ENCODE results near the gene USPL1. TPM values are rescaled to one million over a fixed set of nuclear protein-coding genes. Genes with fewer than 3 reads are reported as not detected.

USPL1 gene
- total and polyA plus RNA-seq, 8 donors = 5.5 to 33.9 (median 9.6) TPM

DNA sequence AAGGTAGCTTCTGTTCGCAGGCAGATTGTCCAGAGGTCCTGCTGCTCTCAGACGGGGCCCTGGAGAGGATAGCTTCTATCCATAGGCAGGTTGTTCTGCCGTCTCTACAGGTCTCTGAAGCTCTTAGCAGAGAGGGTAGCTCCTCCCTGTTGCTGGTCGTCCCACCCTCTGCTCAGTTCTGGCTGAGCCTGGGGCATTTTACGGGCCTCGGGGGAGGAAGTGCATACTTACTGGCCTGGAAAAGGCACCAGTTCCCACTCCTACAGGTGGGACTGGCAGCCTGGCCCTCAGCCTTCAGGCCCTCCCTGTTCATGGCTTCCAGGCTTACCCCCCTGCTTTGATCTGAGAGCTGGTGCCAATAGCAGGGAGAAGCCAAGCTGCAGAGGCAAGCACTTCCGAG lies 42.3 kb downstream of the USPL1 start:
- peaks cover 5 to 34% (median 13%) of the 10 kb centered on the region in 4 donors for H3K4me1 ChIP-seq
- no peak overlapping the region for H3K4me3 ChIP-seq
- H3K9me3 ChIP-seq = no peaks in the 10 kb centered on the region
- H3K27ac ChIP-seq = peak overlapping the region in 1 of 5 donors; percentile 22
- intact Hi-C loops (cut with DNase I; ENCODE audit: low total_unique reads) = no loop called here
- 62 to 76% (median 66%) methylated on average over 6 to 7 of the region's 7 CpGs for WGBS, 5 donors
- H3K27me3 ChIP-seq = no peaks in the 10 kb centered on the region
- no peak for TF ChIP-seq POLR2A (IDR thresholded peaks at IDR 0.05)
- TF ChIP-seq, protein P1, sequence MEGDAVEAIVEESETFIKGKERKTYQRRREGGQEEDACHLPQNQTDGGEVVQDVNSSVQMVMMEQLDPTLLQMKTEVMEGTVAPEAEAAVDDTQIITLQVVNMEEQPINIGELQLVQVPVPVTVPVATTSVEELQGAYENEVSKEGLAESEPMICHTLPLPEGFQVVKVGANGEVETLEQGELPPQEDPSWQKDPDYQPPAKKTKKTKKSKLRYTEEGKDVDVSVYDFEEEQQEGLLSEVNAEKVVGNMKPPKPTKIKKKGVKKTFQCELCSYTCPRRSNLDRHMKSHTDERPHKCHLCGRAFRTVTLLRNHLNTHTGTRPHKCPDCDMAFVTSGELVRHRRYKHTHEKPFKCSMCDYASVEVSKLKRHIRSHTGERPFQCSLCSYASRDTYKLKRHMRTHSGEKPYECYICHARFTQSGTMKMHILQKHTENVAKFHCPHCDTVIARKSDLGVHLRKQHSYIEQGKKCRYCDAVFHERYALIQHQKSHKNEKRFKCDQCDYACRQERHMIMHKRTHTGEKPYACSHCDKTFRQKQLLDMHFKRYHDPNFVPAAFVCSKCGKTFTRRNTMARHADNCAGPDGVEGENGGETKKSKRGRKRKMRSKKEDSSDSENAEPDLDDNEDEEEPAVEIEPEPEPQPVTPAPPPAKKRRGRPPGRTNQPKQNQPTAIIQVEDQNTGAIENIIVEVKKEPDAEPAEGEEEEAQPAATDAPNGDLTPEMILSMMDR (IDR thresholded peaks at IDR 0.05) = no peak
- peaks cover 18 to 48% (median 39%) of the 10 kb centered on the region in 4 donors for H3K36me3 ChIP-seq
- DNase-seq = no peak

DNA sequence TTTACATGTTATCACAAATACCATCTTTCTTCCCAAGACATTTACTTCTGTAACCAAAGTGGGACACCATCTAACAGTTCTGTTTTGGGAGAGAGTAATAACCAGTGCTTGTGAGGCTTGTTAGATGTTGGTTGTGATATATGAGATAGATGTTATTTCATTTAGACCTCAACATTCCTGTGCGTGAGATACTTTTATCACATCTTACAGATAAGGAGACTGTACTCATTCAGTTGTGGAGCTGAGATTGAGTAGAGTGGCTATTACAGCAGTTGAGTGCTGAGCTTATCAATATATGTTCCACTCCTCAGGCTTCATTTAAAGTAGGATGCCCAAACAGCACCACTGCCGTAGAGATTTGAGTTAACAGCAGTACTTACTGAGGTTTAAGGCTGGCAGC lies 43.1 kb downstream of the USPL1 start:
- no peak for DNase-seq
- TF ChIP-seq POLR2AphosphoS5 (IDR thresholded peaks at IDR 0.05) = no peak
- no peak for TF ChIP-seq POLR2A (IDR thresholded peaks at IDR 0.05)
- TF ChIP-seq, protein P1 (IDR thresholded peaks at IDR 0.05) = no peak
- no peak for TF ChIP-seq EP300 (IDR thresholded peaks at IDR 0.05)
- Histone ChIP-seq H3K4me1 (peaks cover 5 to 34% (median 13%) of the 10 kb centered on the region in 4 donors), H3K9me3 (no peaks in the 10 kb centered on the region), H3K27me3 (no peaks in the 10 kb centered on the region), H3K4me3 (no peak overlapping the region), H3K27ac (no peak overlapping the region), H3K36me3 (peaks cover 18 to 40% (median 31%) of the 10 kb centered on the region in 4 donors)
- intact Hi-C loops (cut with DNase I; ENCODE audit: low total_unique reads) = no loop called here
- WGBS, 5 donors = 45 to 64% (median 57%) methylated on average over 2 of the region's 2 CpGs

DNA sequence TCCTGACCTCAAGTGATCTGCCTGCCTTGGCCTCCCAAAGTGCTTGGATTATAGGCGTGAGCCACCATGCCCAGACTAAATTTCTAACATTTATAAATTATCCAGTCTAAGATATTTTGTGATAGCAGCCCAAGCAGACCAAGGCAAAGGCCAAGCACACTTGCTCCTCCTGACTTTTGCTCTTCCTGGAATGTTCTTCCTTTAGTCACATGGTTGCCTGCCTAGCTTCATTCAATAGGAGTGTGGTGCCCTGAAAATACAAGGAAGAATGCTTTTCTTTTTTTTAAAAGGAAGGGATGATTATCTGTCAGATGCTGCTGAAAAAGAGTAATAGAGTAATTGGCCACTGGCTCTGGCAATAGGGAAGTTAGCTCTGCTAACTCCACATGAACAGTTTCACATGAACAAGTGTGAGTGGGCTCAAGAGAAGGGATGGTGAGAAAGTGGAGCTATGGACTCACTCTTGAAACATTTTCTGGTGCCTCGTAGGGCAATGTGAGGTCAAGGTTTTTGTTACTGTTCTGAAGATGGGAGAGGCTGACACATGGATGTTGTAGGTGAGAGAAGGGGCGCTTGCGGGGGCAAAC lies 47.1 kb downstream of the USPL1 start:
- 90 to 96% (median 92%) methylated on average over 4 of the region's 4 CpGs for WGBS, 5 donors
- intact Hi-C loops (cut with DNase I; ENCODE audit: low total_unique reads) = no loop called here

DNA sequence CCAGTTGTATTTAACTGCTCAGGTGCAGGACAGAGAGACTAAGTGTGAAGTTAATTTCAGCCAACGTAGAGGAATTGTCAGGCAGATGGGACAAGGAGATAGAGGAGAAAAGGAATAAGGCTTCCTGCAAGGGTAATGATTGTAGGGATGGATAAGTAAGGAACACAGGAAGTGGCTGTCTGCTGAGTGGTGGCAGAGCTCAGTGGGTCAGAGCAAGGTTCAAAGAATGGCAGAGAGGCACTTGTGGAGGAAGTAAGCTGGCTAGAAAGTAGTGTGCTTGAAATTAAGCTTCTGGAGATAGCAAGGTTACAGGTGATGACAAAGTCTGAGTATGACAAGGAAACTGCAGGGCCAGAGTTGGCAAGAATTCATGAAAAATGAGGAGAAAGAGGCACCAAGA lies 47.9 kb downstream of the USPL1 start:
- Histone ChIP-seq H3K9me3 (no peaks in the 10 kb centered on the region), H3K27ac (no peak overlapping the region), H3K36me3 (no peaks in the 10 kb centered on the region), H3K27me3 (no peaks in the 10 kb centered on the region), H3K4me1 (peaks cover 0 to 16% (median 7%) of the 10 kb centered on the region in 4 donors), H3K4me3 (no peak overlapping the region)
- TF ChIP-seq POLR2AphosphoS5 (IDR thresholded peaks at IDR 0.05) = no peak
- 63 to 88% (median 74%) methylated on average over 1 of the region's 1 CpG for WGBS, 5 donors
- DNase-seq = no peak
- intact Hi-C loops (cut with DNase I; ENCODE audit: low total_unique reads) = no loop called here

More for the DNA sequence above, 47.1 kb downstream of the USPL1 start:
- Histone ChIP-seq H3K9me3 (no peaks in the 10 kb centered on the region), H3K4me3 (no peak overlapping the region), H3K4me1 (peaks cover 5 to 24% (median 12%) of the 10 kb centered on the region in 4 donors), H3K27ac (no peak overlapping the region), H3K36me3 (peaks cover 0 to 4% (median 0%) of the 10 kb centered on the region in 4 donors), H3K27me3 (no peaks in the 10 kb centered on the region)
- TF ChIP-seq POLR2A (IDR thresholded peaks at IDR 0.05) = no peak
- TF ChIP-seq EP300 (IDR thresholded peaks at IDR 0.05) = no peak
- TF ChIP-seq, protein P1 (IDR thresholded peaks at IDR 0.05) = no peak
- no peak for TF ChIP-seq POLR2AphosphoS5 (IDR thresholded peaks at IDR 0.05)
- no peak for DNase-seq

DNA sequence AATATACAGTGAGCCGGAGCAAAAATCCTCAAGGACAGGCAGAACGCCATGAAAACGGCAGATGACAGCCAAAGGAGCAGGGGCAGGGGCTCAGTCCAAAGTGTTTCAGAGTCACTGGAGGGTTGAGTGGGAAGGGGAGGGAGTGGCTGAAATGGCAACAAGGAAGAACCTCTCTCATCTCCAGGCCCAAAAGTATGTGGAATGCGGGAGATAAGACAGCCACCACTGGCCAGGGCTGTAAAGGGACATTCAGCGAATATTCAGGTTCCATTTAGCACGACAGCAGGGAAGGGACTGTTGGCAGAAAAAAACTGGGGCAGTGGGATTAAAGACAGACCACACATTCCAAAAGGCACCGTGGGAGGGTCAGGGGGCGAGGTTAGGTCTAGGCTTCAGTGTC lies 48.4 kb downstream of the USPL1 start:
- intact Hi-C loops (cut with DNase I; ENCODE audit: low total_unique reads) = no loop called here
- Histone ChIP-seq H3K4me1 (peaks cover 0 to 12% (median 5%) of the 10 kb centered on the region in 4 donors), H3K27ac (no peak overlapping the region), H3K4me3 (no peak overlapping the region), H3K27me3 (no peaks in the 10 kb centered on the region), H3K36me3 (no peaks in the 10 kb centered on the region), H3K9me3 (no peaks in the 10 kb centered on the region)
- TF ChIP-seq POLR2A (IDR thresholded peaks at IDR 0.05) = no peak
- DNase-seq = no peak
- 81 to 87% (median 84%) methylated on average over 8 of the region's 8 CpGs for WGBS, 5 donors
